Progenitor cell of endocrine pancreas (in vitro differentiated cells): Measurements from ENCODE around the gene FAM156A. TPM values are rescaled to one million over a fixed set of nuclear protein-coding genes. Genes with fewer than 3 reads are reported as not detected.

Source experiments
- DNase-seq: peaks from one replicate; pipeline ENCODE4 v3.0.0; 2021; ENCODE audit warnings: low spot score; ENCODE audit not compliant: unreplicated experiment
- H3K27ac Mint-ChIP-seq: 2 replicates; pipeline ENCODE4 v1.8.0; 2021; ENCODE audit warnings: mild to moderate bottlenecking, moderate library complexity, mixed read lengths
- H3K27me3 Mint-ChIP-seq: 2 replicates; pipeline ENCODE4 v1.8.0; 2021; ENCODE audit warnings: mixed read lengths
- H3K36me3 Mint-ChIP-seq: 2 replicates; pipeline ENCODE4 v1.8.0; 2022; ENCODE audit warnings: mixed read lengths; ENCODE audit not compliant: insufficient read depth
- H3K4me1 Mint-ChIP-seq: 2 replicates; pipeline ENCODE4 v1.8.0; 2021; ENCODE audit warnings: low read depth, mixed read lengths
- H3K4me3 Mint-ChIP-seq: 2 replicates; pipeline ENCODE4 v1.8.0; 2021; ENCODE audit warnings: low read depth, mild to moderate bottlenecking, moderate library complexity, mixed read lengths
- H3K9me3 Mint-ChIP-seq: 2 replicates; pipeline ENCODE4 v1.8.0; 2021; ENCODE audit warnings: low read depth, mixed read lengths
- total RNA-seq: library from RNA; stranded (reverse); gene quantifications from 2 replicates; pipeline ENCODE4 v1.2.1, GENCODE V29; 2021
- TF ChIP-seq, protein P1 (sequence below): fragments of 200-600 bp; sonication (generic); IDR thresholded peaks from one replicate; pipeline ENCODE4 v1.5.0; 2021; ENCODE audit warnings: antibody characterized with exemption, mild to moderate bottlenecking; ENCODE audit not compliant: unreplicated experiment

FAM156A gene
- total RNA-seq, 1 donor from 2014 or later: 22.0 TPM

DNA sequence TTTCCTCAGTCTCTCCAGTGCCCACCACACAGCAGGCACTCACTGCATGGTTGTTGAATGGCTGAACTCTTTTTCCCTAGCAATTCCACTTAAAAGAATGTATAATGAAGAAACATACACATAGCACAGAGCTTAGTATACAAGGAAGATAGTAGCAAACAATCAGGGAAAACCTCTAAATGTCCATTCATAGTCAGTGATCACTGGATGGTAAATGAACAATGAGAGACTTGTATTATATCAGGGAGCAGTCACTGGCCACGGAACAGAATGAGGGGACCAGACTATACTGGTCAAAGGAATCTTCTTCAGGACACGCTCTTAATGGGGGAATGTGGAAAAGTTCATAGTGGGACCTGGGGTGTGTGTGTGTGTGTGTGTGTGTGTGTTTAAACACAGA is 43.6 kb upstream of the FAM156A start:
- TF ChIP-seq, protein P1, sequence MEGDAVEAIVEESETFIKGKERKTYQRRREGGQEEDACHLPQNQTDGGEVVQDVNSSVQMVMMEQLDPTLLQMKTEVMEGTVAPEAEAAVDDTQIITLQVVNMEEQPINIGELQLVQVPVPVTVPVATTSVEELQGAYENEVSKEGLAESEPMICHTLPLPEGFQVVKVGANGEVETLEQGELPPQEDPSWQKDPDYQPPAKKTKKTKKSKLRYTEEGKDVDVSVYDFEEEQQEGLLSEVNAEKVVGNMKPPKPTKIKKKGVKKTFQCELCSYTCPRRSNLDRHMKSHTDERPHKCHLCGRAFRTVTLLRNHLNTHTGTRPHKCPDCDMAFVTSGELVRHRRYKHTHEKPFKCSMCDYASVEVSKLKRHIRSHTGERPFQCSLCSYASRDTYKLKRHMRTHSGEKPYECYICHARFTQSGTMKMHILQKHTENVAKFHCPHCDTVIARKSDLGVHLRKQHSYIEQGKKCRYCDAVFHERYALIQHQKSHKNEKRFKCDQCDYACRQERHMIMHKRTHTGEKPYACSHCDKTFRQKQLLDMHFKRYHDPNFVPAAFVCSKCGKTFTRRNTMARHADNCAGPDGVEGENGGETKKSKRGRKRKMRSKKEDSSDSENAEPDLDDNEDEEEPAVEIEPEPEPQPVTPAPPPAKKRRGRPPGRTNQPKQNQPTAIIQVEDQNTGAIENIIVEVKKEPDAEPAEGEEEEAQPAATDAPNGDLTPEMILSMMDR: no peak
- DNase-seq: no peak
- Mint-ChIP-seq H3K27ac (no peak overlapping the region), H3K4me3 (no peak overlapping the region), H3K36me3 (no peaks in the 10 kb centered on the region), H3K27me3 (peaks cover 2% of the 10 kb centered on the region), H3K9me3 (peaks cover 17% of the 10 kb centered on the region), H3K4me1 (no peaks in the 10 kb centered on the region)

DNA sequence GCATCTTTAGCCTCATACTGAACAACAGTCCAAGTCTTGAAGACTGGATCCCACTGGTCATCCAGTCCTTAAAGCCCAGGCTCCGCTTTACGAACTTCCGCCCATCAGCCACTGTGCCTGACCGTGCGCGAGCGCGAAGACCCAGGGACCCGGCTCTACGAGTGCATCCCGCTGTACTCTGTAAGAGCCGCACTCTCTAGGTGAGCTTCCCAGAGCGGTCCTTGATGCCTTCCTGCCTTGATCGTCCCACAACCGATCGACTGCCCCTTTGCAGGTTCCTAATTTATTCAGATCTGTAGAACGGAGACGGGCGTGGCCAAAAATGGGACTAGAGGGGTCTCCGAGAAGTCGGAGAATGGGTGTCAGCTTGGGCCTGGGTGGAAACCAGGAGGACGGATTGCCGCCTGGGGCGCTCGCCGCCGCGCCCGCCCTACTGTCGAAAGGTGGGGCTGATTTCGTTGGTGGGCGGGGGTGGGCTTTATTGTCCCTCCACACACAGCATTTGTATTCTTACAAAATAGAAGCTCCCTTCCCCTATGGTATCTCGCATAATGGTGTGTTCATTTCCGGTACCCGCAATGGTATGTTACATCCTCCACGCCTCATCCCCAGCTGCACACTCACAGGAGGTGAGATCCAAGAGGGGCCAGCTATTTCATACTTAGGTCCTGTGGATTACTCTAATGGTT is 42.3 kb upstream of the FAM156A start:
- TF ChIP-seq, protein P1: no peak
- no peaks in the 10 kb centered on the region for H3K4me1 Mint-ChIP-seq
- H3K36me3 Mint-ChIP-seq: no peaks in the 10 kb centered on the region
- H3K27me3 Mint-ChIP-seq: peaks cover 2% of the 10 kb centered on the region
- no peak overlapping the region for H3K27ac Mint-ChIP-seq
- no peak overlapping the region for H3K4me3 Mint-ChIP-seq
- DNase-seq: no peak
- peaks cover 22% of the 10 kb centered on the region for H3K9me3 Mint-ChIP-seq

DNA sequence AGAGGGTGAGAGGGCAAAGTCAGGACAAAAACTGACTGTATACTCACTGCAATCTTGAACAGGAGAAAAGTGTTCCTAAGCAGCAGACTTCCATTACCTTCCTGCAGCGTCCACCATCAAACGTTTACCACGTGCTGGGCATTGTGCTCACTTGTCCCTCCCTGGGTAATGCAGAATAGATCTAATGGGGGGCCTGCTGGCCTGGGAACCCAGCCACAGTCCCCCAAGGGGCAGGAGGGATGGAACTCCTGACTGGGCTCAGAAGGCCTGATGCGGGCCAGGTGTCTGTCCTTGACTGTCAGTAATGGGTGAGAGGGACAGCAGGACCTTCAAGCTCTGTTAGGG is 37.6 kb upstream of the FAM156A start:
- TF ChIP-seq, protein P1: no peak
- Mint-ChIP-seq H3K9me3 (peaks cover 17% of the 10 kb centered on the region), H3K4me1 (peaks cover 8% of the 10 kb centered on the region)

DNA sequence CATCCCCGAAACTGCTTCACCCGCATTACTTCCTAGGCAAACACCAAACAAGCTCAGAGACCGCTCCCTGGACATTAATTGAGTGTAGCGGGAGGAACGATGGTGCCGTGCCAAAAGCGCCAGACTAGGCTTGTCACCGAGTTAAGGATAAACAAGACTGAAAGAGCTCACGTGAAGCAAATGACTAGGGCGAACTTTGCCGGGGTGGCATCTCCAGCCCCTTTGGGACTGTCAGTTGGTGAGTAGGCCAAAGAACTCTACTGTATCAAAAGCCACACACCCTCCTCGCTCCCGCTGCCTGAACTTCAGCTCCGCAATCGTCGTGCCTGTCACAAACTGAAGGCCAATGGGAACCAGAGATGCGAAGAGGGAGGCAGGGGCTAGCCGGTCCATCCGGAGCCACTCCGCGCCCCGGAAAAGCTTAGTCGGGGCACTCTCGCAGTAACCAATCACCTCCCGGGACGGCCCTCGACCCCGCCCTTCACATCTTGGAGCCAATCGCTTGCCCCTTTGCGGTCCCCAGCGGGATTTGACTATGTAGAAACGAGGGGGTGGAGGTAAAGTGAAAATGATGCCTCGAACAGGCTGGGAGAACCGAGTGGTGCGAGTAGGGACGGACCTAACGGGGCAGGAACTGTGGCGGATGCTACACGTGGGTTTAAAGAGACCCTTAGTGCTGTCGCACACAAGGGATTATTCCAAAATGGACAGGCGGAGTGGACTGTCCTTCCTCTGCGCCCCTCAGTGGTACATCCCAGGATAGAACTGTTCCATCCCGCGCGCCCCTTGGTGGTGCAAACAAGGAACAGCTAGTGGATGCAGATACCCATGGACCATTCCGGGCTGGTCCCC is 37.0 kb upstream of the FAM156A start:
- peak; percentile 79 for DNase-seq
- Mint-ChIP-seq H3K4me1 (peaks cover 8% of the 10 kb centered on the region), H3K27ac (peak overlapping the region; percentile 100), H3K27me3 (no peaks in the 10 kb centered on the region), H3K36me3 (no peaks in the 10 kb centered on the region), H3K4me3 (peak overlapping the region; percentile 96), H3K9me3 (peaks cover 17% of the 10 kb centered on the region)
- TF ChIP-seq, protein P1: peak; percentile 52

More for the DNA sequence above, 37.6 kb upstream of the FAM156A start:
- Mint-ChIP-seq H3K36me3 (no peaks in the 10 kb centered on the region), H3K27ac (peak overlapping the region; percentile 100), H3K27me3 (no peaks in the 10 kb centered on the region), H3K4me3 (peak overlapping the region; percentile 96)
- no peak for DNase-seq

DNA sequence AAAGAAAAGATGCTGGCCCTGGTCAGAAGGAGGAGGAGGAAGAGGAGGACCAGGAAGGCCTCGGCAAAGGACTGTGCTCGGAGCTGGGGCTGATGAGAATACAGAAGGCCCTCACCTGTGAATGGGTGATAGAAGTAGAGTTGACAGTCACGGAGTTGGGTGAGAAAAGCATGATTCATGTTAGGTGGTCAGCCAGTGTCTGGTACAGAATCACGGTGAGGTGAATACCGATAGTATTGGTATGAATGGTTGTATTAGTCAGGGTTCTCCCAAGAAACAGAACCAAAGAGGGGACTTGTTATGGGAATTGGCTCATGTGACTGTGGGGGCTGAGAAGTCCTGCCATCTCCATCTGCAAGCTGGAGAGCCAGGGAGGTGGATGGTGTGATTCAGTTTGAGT is 32.5 kb upstream of the FAM156A start:
- Mint-ChIP-seq H3K27me3 (no peaks in the 10 kb centered on the region), H3K27ac (no peak overlapping the region), H3K9me3 (peaks cover 6% of the 10 kb centered on the region), H3K36me3 (no peaks in the 10 kb centered on the region), H3K4me1 (peaks cover 8% of the 10 kb centered on the region), H3K4me3 (no peak overlapping the region)
- DNase-seq: no peak
- TF ChIP-seq, protein P1: no peak
